ENCODE results near the gene ZNF618.

- TF ChIP-seq CTCF (IDR thresholded peaks at IDR 0.05) (no peak), POLR2A (IDR thresholded peaks at IDR 0.05) (no peak)
Measured at GRCh38 chr9:114085387-114085789, 209.3 kb downstream of the ZNF618 start.

All from stomach (tissue), 4 donors.